IMR-90 (cell line): Measurements from ENCODE around the gene FITM2. TPM values are rescaled to one million over a fixed set of nuclear protein-coding genes. Genes with fewer than 3 reads are reported as not detected.
"Not testable (repeated sequence)": the region's sequence is repeated elsewhere in the genome, so short reads cannot be mapped to it uniquely, and the experiment has no call there.

ENCODE experiments used
- ATAC-seq: fragments of 200-7000 bp; cut with Tn5 transposase; 2 replicates; pipeline ENCODE4 v1.9.1; 2020; ENCODE audit warnings: low read depth, mild to moderate bottlenecking, moderate library complexity
- BruUV-seq: library from RNA; stranded (reverse); fragments of 400-500 nt; replicated peaks from 2 replicates; lab custom pipeline; 2021; lab: Mats Ljungman, UMichigan
- CTCF ChIA-PET: fragments of 300-600 bp; formaldehyde crosslinking; extraction: SDS; loops from one replicate; lab custom pipeline; 2021; ENCODE audit warnings: antibody characterized with exemption; lab: Yijun Ruan, JAX
- POLR2A ChIA-PET: fragments of 300-600 bp; sonication (Branson Sonifier 250); formaldehyde crosslinking; loops from one replicate; lab custom pipeline; 2022; ENCODE audit warnings: antibody characterized with exemption; ENCODE audit not compliant: unreplicated experiment; lab: Charles Lee
- DNase-seq: peaks from one replicate; pipeline ENCODE4 v3.0.0; 2013
- H2AFZ ChIP-seq: replicated peaks from 2 replicates; pipeline ENCODE3; 2013; ENCODE audit warnings: low read length, mild to moderate bottlenecking; ENCODE audit not compliant: poor library complexity
- H2AK5ac ChIP-seq: 2 replicates; pipeline ENCODE4 v1.6.1; 2013; ENCODE audit warnings: low read depth, low read length, inconsistent platforms
- H2AK9ac ChIP-seq: replicated peaks from 2 replicates; pipeline ENCODE3; 2013; ENCODE audit warnings: mild to moderate bottlenecking, low read depth, low read length, moderate library complexity; ENCODE audit not compliant: poor library complexity
- H2BK120ac ChIP-seq: 2 replicates; pipeline ENCODE4 v1.6.1; 2013; ENCODE audit warnings: low read depth, low read length, inconsistent platforms
- H2BK15ac ChIP-seq: 3 replicates; pipeline ENCODE4 v1.6.1; 2013; ENCODE audit warnings: low read depth, low read length, inconsistent platforms
- H2BK20ac ChIP-seq: 2 replicates; pipeline ENCODE4 v1.6.1; 2013; ENCODE audit warnings: low read depth, mild to moderate bottlenecking, inconsistent platforms, low read length, moderate library complexity
- H2BK5ac ChIP-seq: 2 replicates; pipeline ENCODE4 v1.6.1; 2013; ENCODE audit warnings: mild to moderate bottlenecking, low read depth, low read length, inconsistent platforms; ENCODE audit not compliant: poor library complexity, severe bottlenecking
- H3K14ac ChIP-seq: replicated peaks from 2 replicates; pipeline ENCODE4 v1.6.1; 2013; ENCODE audit warnings: low read depth, low read length, inconsistent platforms
- H3K18ac ChIP-seq: 2 replicates; pipeline ENCODE4 v1.6.1; 2013; ENCODE audit warnings: low read depth, low read length, control low read depth
- H3K23ac ChIP-seq: 2 replicates; pipeline ENCODE4 v1.6.1; 2013; ENCODE audit warnings: low read depth, low read length, inconsistent platforms
- H3K27ac ChIP-seq: 2 replicates; pipeline ENCODE4 v1.5.1; 2013; ENCODE audit warnings: mild to moderate bottlenecking, control low read depth, low read length; ENCODE audit not compliant: insufficient read depth
- H3K27me3 ChIP-seq: 2 replicates; pipeline ENCODE4 v1.6.1; 2013; ENCODE audit warnings: low read length; ENCODE audit not compliant: control insufficient read depth, insufficient read depth
- H3K36me3 ChIP-seq: 2 replicates; pipeline ENCODE4 v1.6.1; 2013; ENCODE audit warnings: low read length, mixed read lengths; ENCODE audit not compliant: control insufficient read depth, insufficient read depth
- H3K4ac ChIP-seq: 2 replicates; pipeline ENCODE4 v1.6.1; 2013; ENCODE audit warnings: low read depth, low read length, inconsistent platforms
- H3K4me1 ChIP-seq: 2 replicates; pipeline ENCODE4 v1.6.1; 2013; ENCODE audit warnings: low read length, mixed read lengths; ENCODE audit not compliant: control insufficient read depth, insufficient read depth
- H3K4me2 ChIP-seq: 2 replicates; pipeline ENCODE4 v1.6.1; 2013; ENCODE audit warnings: low read depth, mild to moderate bottlenecking, control low read depth, low read length, moderate library complexity
- H3K4me3 ChIP-seq: 2 replicates; pipeline ENCODE4 v1.5.1; 2013; ENCODE audit warnings: low read depth, mild to moderate bottlenecking, control low read depth, low read length, moderate library complexity; ENCODE audit not compliant: insufficient read depth
- H3K56ac ChIP-seq: 2 replicates; pipeline ENCODE4 v1.6.1; 2013; ENCODE audit warnings: low read length, inconsistent platforms; ENCODE audit not compliant: insufficient read depth; ENCODE audit errors: extremely low read depth
- H3K79me1 ChIP-seq, 2 experiments: 2 replicates each; pipeline ENCODE4 v1.6.1; 2013; ENCODE audit warnings: low read length in 2 of 2, inconsistent platforms in 1 of 2, low read depth in 1 of 2
- H3K9ac ChIP-seq: 2 replicates; pipeline ENCODE4 v1.6.1; 2013; ENCODE audit warnings: low read depth, low read length, control low read depth
- H3K9me1 ChIP-seq: 2 replicates; pipeline ENCODE4 v1.6.1; 2013; ENCODE audit warnings: low read length, inconsistent platforms; ENCODE audit not compliant: insufficient read depth
- H3K9me3 ChIP-seq: 2 replicates; pipeline ENCODE4 v1.6.1; 2013; ENCODE audit warnings: low read length; ENCODE audit not compliant: control insufficient read depth, insufficient read depth
- H4K20me1 ChIP-seq: 2 replicates; pipeline ENCODE4 v1.6.1; 2013; ENCODE audit warnings: low read length, inconsistent platforms; ENCODE audit not compliant: insufficient read depth
- H4K5ac ChIP-seq: 2 replicates; pipeline ENCODE4 v1.6.1; 2013; ENCODE audit warnings: mild to moderate bottlenecking, low read depth, low read length, control low read depth
- H4K8ac ChIP-seq, 2 experiments: 2 replicates each; pipeline ENCODE4 v1.6.1; 2013; ENCODE audit warnings: low read depth in 2 of 2, low read length in 2 of 2, control low read depth in 1 of 2, inconsistent platforms in 1 of 2
- H4K91ac ChIP-seq: 2 replicates; pipeline ENCODE4 v1.6.1; 2013; ENCODE audit warnings: low read depth, low read length, inconsistent platforms; ENCODE audit not compliant: insufficient read depth
- CEBPB ChIP-seq: IDR thresholded peaks from 2 replicates; pipeline ENCODE4 v1.6.1; 2012; ENCODE audit warnings: low read depth, low read length, improper control_type of control experiment
- CHD1 ChIP-seq: IDR thresholded peaks from 2 replicates; pipeline ENCODE4 v1.6.1; 2012; ENCODE audit warnings: low read depth, low read length, improper control_type of control experiment
- MAFK ChIP-seq: IDR thresholded peaks from 2 replicates; pipeline ENCODE4 v1.6.1; 2012; ENCODE audit warnings: low read depth, low read length, improper control_type of control experiment
- MXI1 ChIP-seq: IDR thresholded peaks from 2 replicates; pipeline ENCODE4 v1.6.1; 2012; ENCODE audit warnings: low read depth, mild to moderate bottlenecking, low read length, moderate library complexity, borderline replicate concordance
- POLR2A ChIP-seq: IDR thresholded peaks from 2 replicates; pipeline ENCODE4 v1.6.1; 2012; ENCODE audit warnings: mild to moderate bottlenecking, low read depth, low read length
- SMC3 ChIP-seq: fragments of 150-350 bp; IDR thresholded peaks from 2 replicates; pipeline ENCODE4 v1.6.1; 2016; ENCODE audit warnings: low read depth, mild to moderate bottlenecking, antibody characterized with exemption, low read length, moderate library complexity
- WGBS, 2 experiments: methylation state at CpG; one replicate each; pipeline versions ENCODE4 v1.1.5 to v1.1.7; 2013; ENCODE audit warnings: missing lambda C conversion rate in 2 of 2; ENCODE audit not compliant: insufficient read length in 1 of 2; ENCODE audit errors: extremely low coverage in 2 of 2; 5-methylcytosine and 5-hydroxymethylcytosine counted together
- dilution Hi-C: fragments of 300-500 bp; cut with HindIII; formaldehyde crosslinking; loops from one replicate; pipeline ENCODE4 v1.14.3; 2018; ENCODE audit warnings: low sequenced_read_pairs; ENCODE audit not compliant: unreplicated experiment
- in situ Hi-C: fragments of 300-500 bp; cut with MboI; formaldehyde crosslinking; loops from 3 replicates; pipeline ENCODE4 v1.14.3; 2019; ENCODE audit warnings: low sequenced_read_pairs, inconsistent platforms, mixed read lengths
- intact Hi-C: fragments of 100-400 bp; cut with micrococcal nuclease; formaldehyde crosslinking; loops from 2 replicates; pipeline ENCODE4 v1.10.0; 2022
- polyA plus RNA-seq, 3 experiments: library from polyadenylated mRNA; depleted of rRNA; stranded (reverse); fragments of >200 nt; gene quantifications; 2 replicates each; pipeline ENCODE4 v1.2.3, GENCODE V29; 2012; ENCODE audit warnings: low replicate concordance in 1 of 3
- total RNA-seq: library from RNA; depleted of rRNA; stranded (reverse); fragments of >200 nt; gene quantifications from 2 replicates; pipeline ENCODE4 v1.2.3, GENCODE V29; 2012

FITM2 gene
- total and polyA plus RNA-seq, 2 of the 4 experiments (the other 2 are of a cell fraction) = 3.4 to 6.5 TPM

DNA sequence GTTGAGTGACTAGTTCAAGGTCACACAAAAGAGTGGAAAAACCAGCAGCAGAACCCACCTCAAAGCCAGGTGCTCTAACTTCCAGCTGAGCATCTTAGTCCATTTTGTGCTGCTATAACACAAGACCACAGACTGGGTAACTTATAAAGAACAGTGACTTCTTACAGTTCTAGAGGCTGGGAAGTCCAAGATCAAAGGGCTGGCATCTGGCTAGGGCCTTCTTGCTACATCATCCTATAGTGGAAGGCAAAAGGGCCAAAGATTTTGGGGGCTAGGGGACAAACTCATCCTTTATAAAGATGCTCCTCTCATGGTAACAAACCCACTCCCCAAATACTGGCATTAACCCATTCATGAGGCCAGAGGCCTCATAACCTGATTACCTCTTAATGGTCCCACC is 9.7 kb downstream of the FITM2 start:
- H4K91ac ChIP-seq = no peak overlapping the region

DNA sequence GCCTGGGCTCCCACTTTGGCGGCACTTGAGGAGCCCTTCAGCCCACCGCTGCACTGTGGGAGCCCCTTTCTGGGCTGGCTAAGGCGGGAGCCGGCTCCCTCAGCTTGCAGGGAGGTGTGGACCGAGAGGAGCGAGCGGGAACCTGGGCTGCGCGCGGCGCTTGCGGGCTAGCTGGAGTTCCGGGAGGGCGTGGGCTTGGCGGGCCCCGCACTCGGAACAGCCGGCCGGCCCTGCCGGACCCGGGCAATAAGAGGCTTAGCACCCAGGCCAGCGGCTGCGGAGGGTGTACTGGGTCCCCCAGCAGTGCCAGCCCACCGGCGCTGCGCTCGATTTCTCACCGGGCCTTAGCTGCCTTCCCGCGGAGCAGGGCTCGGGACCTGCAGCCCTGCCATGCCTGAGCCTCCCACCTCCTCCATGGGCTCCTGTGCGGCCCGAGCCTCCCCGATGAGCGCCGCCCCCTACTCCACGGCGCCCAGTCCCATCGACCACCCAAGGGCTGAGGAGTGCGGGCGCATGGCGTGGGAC is 11.9 kb downstream of the FITM2 start:
- dilution Hi-C loops, POLR2A ChIA-PET: not testable (repeated sequence)

More for the DNA sequence above, 9.7 kb downstream of the FITM2 start:
- Histone ChIP-seq H3K27ac (no peak overlapping the region), H3K4me1 (no peaks in the 10 kb centered on the region), H3K9ac (no peak overlapping the region), H2BK5ac (no peak overlapping the region), H2BK15ac (no peak overlapping the region), H4K20me1 (no peaks in the 10 kb centered on the region), H3K23ac (no peak overlapping the region), H3K14ac (no peak overlapping the region), H3K4me3 (no peak overlapping the region), H3K9me3 (no peaks in the 10 kb centered on the region), H3K4ac (no peak overlapping the region), H3K27me3 (no peaks in the 10 kb centered on the region), H2AK9ac (no peak overlapping the region), H2AK5ac (no peak overlapping the region), H3K9me1 (peaks cover 3% of the 10 kb centered on the region; the same call in 1 of the 2 replicates), H3K56ac (no peak overlapping the region), H3K36me3 (no peaks in the 10 kb centered on the region), H4K5ac (no peak overlapping the region), H3K18ac (no peak overlapping the region), H2AFZ (no peak overlapping the region), H3K79me1 (peaks cover 0 to 3% of the 10 kb centered on the region in 2 experiments; a peak in 2 of 4 replicates), H2BK20ac (no peak overlapping the region), H3K4me2 (no peak overlapping the region), H4K8ac (no peak overlapping the region), H2BK120ac (no peak overlapping the region)
- DNase-seq = no peak
- ChIA-PET POLR2A (no interaction called here), CTCF (no interaction called here)
- dilution Hi-C loops (no loop called here), intact Hi-C loops (no loop called here), in situ Hi-C loops (no loop called here)
- no TSS peak for BruUV-seq
- TF ChIP-seq MAFK (no peak), MXI1 (no peak), POLR2A (no peak), CHD1 (no peak), SMC3 (no peak), CEBPB (no peak)
- ATAC-seq = no peak

More for the DNA sequence above, 11.9 kb downstream of the FITM2 start:
- H2AK5ac ChIP-seq, H4K20me1 ChIP-seq, DNase-seq, H3K36me3 ChIP-seq, H2AFZ ChIP-seq, H4K5ac ChIP-seq, BruUV-seq, H2BK15ac ChIP-seq, H2BK120ac ChIP-seq, H3K4me2 ChIP-seq, H4K91ac ChIP-seq, H3K18ac ChIP-seq, ATAC-seq, H3K4me1 ChIP-seq, H4K8ac ChIP-seq, H3K9ac ChIP-seq, in situ Hi-C loops, H3K4me3 ChIP-seq, H3K23ac ChIP-seq, H2BK20ac ChIP-seq, H2AK9ac ChIP-seq, H3K27me3 ChIP-seq, H3K56ac ChIP-seq, CTCF ChIA-PET, H3K4ac ChIP-seq, H2BK5ac ChIP-seq, H3K79me1 ChIP-seq, H3K27ac ChIP-seq, H3K14ac ChIP-seq, intact Hi-C loops, H3K9me1 ChIP-seq, H3K9me3 ChIP-seq: not testable (repeated sequence)
- 98% methylated on average over 13 of the region's 42 CpGs; no CpG with 5 or more reads in 1 of the 2 experiments for WGBS, 2 experiments
